Keratinocyte (primary cell): Measurements from ENCODE around the gene MAGOHB. TPM values are rescaled to one million over a fixed set of nuclear protein-coding genes. Genes with fewer than 3 reads are reported as not detected.
"Not testable (repeated sequence)": the region's sequence is repeated elsewhere in the genome, so short reads cannot be mapped to it uniquely, and the experiment has no call there.

Experiments
- DNase-seq: peaks from one replicate; pipeline ENCODE4 v3.0.0-alpha.2; 2011; ENCODE audit warnings: low read depth, missing footprints, low spot score
- FAIRE-seq: peaks from 2 replicates; lab custom pipeline; 2011; peaks lifted over from hg19 to GRCh38; lab: Jason Lieb, UNC
- H2AFZ ChIP-seq: 2 replicates; pipeline ENCODE4 v1.6.0; 2012; ENCODE audit warnings: low read length, control low read depth, inconsistent platforms; ENCODE audit not compliant: control insufficient read depth
- H3K27ac ChIP-seq: 2 replicates; pipeline ENCODE4 v1.5.1; 2011; ENCODE audit warnings: low read length; ENCODE audit not compliant: control insufficient read depth, insufficient read depth
- H3K27me3 ChIP-seq: 3 replicates; pipeline ENCODE4 v1.6.0; 2011; ENCODE audit warnings: low read length; ENCODE audit not compliant: control insufficient read depth, insufficient read depth; ENCODE audit errors: extremely low read depth
- H3K36me3 ChIP-seq, 2 experiments: 2 replicates in 1 of 2; 3 replicates in 1 of 2; pipeline ENCODE4 v1.5.1; 2011; ENCODE audit warnings: low read length in 2 of 2, mild to moderate bottlenecking in 1 of 2; ENCODE audit not compliant: control insufficient read depth in 2 of 2, insufficient read depth in 2 of 2; ENCODE audit errors: extremely low read depth in 1 of 2
- H3K4me1 ChIP-seq: 3 replicates; pipeline ENCODE4 v1.5.1; 2011; ENCODE audit warnings: low read length; ENCODE audit not compliant: control insufficient read depth, insufficient read depth; ENCODE audit errors: extremely low read depth
- H3K4me2 ChIP-seq: 3 replicates; pipeline ENCODE4 v1.6.0; 2011; ENCODE audit warnings: low read depth, low read length; ENCODE audit not compliant: control insufficient read depth, insufficient read depth; ENCODE audit errors: extremely low read depth
- H3K4me3 ChIP-seq, 3 experiments: fragments of 200-600 bp in 1 of 3; sonication (generic) in 1 of 3; 2 replicates in 2 of 3; 3 replicates in 1 of 3; pipeline ENCODE4 v1.5.1; 2011 to 2016; ENCODE audit warnings: low read length in 3 of 3, mild to moderate bottlenecking in 3 of 3, control low read depth in 2 of 3, inconsistent platforms in 1 of 3, low read depth in 1 of 3, mixed read lengths in 1 of 3, mixed run types in 1 of 3, moderate library complexity in 1 of 3; ENCODE audit not compliant: control insufficient read depth in 2 of 3, insufficient read depth in 2 of 3; ENCODE audit errors: extremely low read depth in 1 of 3
- H3K79me2 ChIP-seq: 2 replicates; pipeline ENCODE4 v1.6.0; 2012; ENCODE audit warnings: low read length; ENCODE audit not compliant: control insufficient read depth, insufficient read depth
- H3K9ac ChIP-seq: 3 replicates; pipeline ENCODE4 v1.6.0; 2011; ENCODE audit warnings: low read length; ENCODE audit not compliant: control insufficient read depth, insufficient read depth; ENCODE audit errors: extremely low read depth
- H3K9me1 ChIP-seq: 3 replicates; pipeline ENCODE4 v1.6.0; 2011; ENCODE audit warnings: low read length; ENCODE audit not compliant: control insufficient read depth, insufficient read depth; ENCODE audit errors: extremely low read depth
- H3K9me3 ChIP-seq: 2 replicates; pipeline ENCODE4 v1.5.1; 2012; ENCODE audit warnings: low read depth, low read length; ENCODE audit not compliant: control insufficient read depth
- H4K20me1 ChIP-seq: 3 replicates; pipeline ENCODE4 v1.6.0; 2011; ENCODE audit warnings: low read length; ENCODE audit not compliant: control insufficient read depth, insufficient read depth; ENCODE audit errors: extremely low read depth
- CTCF ChIP-seq, 3 experiments: IDR thresholded peaks in 1 of 3; conservative IDR thresholded peaks in 1 of 3; optimal IDR thresholded peaks in 1 of 3; 2 replicates in 2 of 3; 3 replicates in 1 of 3; pipeline versions ENCODE3 to v1.5.1; 2011; ENCODE audit warnings: low read length in 3 of 3, mild to moderate bottlenecking in 3 of 3, moderate library complexity in 2 of 3, control low read depth in 1 of 3, inconsistent platforms in 1 of 3; ENCODE audit not compliant: insufficient read depth in 2 of 3; ENCODE audit errors: extremely low read depth in 1 of 3
- EZH2 ChIP-seq: IDR thresholded peaks from one replicate; pipeline ENCODE4 v1.6.1; 2012; ENCODE audit warnings: inconsistent platforms, mild to moderate bottlenecking, low read length, moderate library complexity
- dilution Hi-C: fragments of 300-500 bp; cut with MboI; formaldehyde crosslinking; loops from one replicate; pipeline ENCODE4 v1.7.0; 2020; ENCODE audit warnings: low sequenced_read_pairs; ENCODE audit not compliant: extremely low pct_ligation_motif_present
- polyA plus RNA-seq, 5 experiments: library from polyadenylated mRNA; depleted of rRNA in 3 of 5; stranded (reverse) in 3 of 5; stranded (forward) in 1 of 5; unstranded in 1 of 5; fragments of >200 nt; gene quantifications; 1 replicate in 1 of 5; 2 replicates in 3 of 5; 3 replicates in 1 of 5; pipeline versions ENCODE4 v1.2.1 to v1.2.3, GENCODE V29; 2011 to 2012; ENCODE audit warnings: missing spikeins in 2 of 5, low read depth in 1 of 5, low replicate concordance in 1 of 5

Gene MAGOHB
- polyA plus RNA-seq, 1 donor (not counting 4 experiments of a cell fraction or from before 2014, with no cell fraction given): 34.2 TPM

- no peak for TF ChIP-seq CTCF (optimal IDR thresholded peaks at IDR 0.05 in 1 of 3, IDR thresholded peaks at IDR 0.05 in 1 of 3, conservative IDR thresholded peaks at IDR 0.05 in 1 of 3; ENCODE audit: extremely low read depth in 1 of 3, insufficient read depth in 2 of 3, low read length in 3 of 3)
- H3K27ac ChIP-seq: no peak overlapping the region
- no peak for DNase-seq
- no peak for FAIRE-seq
- H3K4me3 ChIP-seq: no peak overlapping the region
- no peak overlapping the region for H2AFZ ChIP-seq
- H3K4me2 ChIP-seq: no peak overlapping the region
- no peaks in the 10 kb centered on the region for H4K20me1 ChIP-seq
- H3K27me3 ChIP-seq: no peaks in the 10 kb centered on the region
- no peaks in the 10 kb centered on the region for H3K36me3 ChIP-seq
- dilution Hi-C loops: no loop called here
- no peaks in the 10 kb centered on the region for H3K4me1 ChIP-seq
- H3K9me3 ChIP-seq: no peaks in the 10 kb centered on the region
- no peaks in the 10 kb centered on the region for H3K9me1 ChIP-seq
- H3K79me2 ChIP-seq: no peaks in the 10 kb centered on the region
- no peak overlapping the region for H3K9ac ChIP-seq
These were observed 40.6 kb upstream of the MAGOHB start for GRCh38 chr12:10654003-10654402.

GRCh38 chr12:10652192-10652591 is 38.8 kb upstream of the MAGOHB start:
- Histone ChIP-seq H3K27ac (no peak overlapping the region), H3K9me3 (no peaks in the 10 kb centered on the region), H3K4me2 (no peak overlapping the region), H3K9me1 (no peaks in the 10 kb centered on the region), H2AFZ (no peak overlapping the region), H3K27me3 (no peaks in the 10 kb centered on the region), H3K79me2 (no peaks in the 10 kb centered on the region), H3K9ac (no peak overlapping the region), H3K4me1 (no peaks in the 10 kb centered on the region), H3K4me3 (no peak overlapping the region), H4K20me1 (no peaks in the 10 kb centered on the region), H3K36me3 (no peaks in the 10 kb centered on the region)
- dilution Hi-C loops: no loop called here
- TF ChIP-seq CTCF (optimal IDR thresholded peaks at IDR 0.05 in 1 of 3, IDR thresholded peaks at IDR 0.05 in 1 of 3, conservative IDR thresholded peaks at IDR 0.05 in 1 of 3; ENCODE audit: extremely low read depth in 1 of 3, insufficient read depth in 2 of 3, low read length in 3 of 3): no peak
- no peak for TF ChIP-seq EZH2
- DNase-seq: no peak
- no peak for FAIRE-seq

- H3K27ac ChIP-seq, H2AFZ ChIP-seq, H3K27me3 ChIP-seq, H3K4me2 ChIP-seq, H3K9me1 ChIP-seq, H3K79me2 ChIP-seq, H4K20me1 ChIP-seq, FAIRE-seq, H3K4me1 ChIP-seq, DNase-seq, dilution Hi-C loops, H3K36me3 ChIP-seq, H3K9me3 ChIP-seq, H3K4me3 ChIP-seq, H3K9ac ChIP-seq: not testable (repeated sequence)
These were observed 33.2 kb upstream of the MAGOHB start for GRCh38 chr12:10646576-10646975.
